Measurements from ENCODE around the gene UNC5C. TPM values are rescaled to one million over a fixed set of nuclear protein-coding genes. Genes with fewer than 3 reads are reported as not detected.
"Not testable (repeated sequence)": the region's sequence is repeated elsewhere in the genome, so short reads cannot be mapped to it uniquely, and the experiment has no call there.

UNC5C gene
- total RNA-seq, 1 experiment from 2014 or later = 8.2 TPM

DNA sequence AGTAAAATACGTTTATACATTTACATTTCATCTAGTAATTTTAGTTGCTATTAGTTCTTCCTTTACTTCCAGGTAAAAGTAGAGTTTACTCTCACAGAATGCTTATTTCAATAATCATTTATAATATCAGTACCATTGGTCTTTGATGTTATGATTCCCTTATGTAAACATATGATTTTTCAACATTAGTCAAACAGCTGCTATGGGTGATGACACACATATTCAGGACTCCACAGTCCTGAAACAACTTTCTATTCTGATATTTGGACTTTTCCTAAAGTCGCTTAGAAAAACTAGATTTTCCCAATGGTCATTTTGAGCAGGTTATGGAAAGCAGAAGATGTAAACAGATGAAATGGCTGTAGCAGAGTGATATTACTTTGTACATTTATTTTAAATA, 369.8 kb downstream of the UNC5C start:
- no peak overlapping the region for H3K4me3 ChIP-seq (ENCODE audit: low read depth in 2 of 2, low read length in 2 of 2)
- in situ Hi-C loops (cut with HindIII; ENCODE audit: low pct_unique_long_range_greater_than_20kb, low sequenced_read_pairs) = no loop called here

DNA sequence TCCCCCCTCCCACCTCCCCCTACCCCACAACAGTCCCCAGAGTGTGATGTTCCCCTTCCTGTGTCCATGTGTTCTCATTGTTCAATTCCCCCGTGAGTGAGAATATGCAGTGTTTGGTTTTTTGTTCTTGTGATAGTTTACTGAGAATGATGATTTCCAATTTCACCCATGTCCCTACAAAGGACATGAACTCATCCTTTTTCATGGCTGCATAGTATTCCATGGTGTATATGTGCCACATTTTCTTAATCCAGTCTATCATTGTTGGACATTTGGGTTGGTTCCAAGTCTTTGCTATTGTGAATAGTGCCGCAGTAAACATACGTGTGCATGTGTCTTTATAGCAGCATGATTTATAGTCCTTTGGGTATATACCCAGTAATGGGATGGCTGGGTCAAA, 377.4 kb downstream of the UNC5C start:
- H3K36me3 ChIP-seq (ENCODE audit: control insufficient read depth, insufficient read depth, low read length); H3K4me3 ChIP-seq (ENCODE audit: low read depth in 2 of 2, low read length in 2 of 2); H3K4me1 ChIP-seq (ENCODE audit: control insufficient read depth, insufficient read depth, low read length); POLR2A ChIA-PET; ATAC-seq; BruUV-seq (replicated peaks); H3K27me3 ChIP-seq (ENCODE audit: control insufficient read depth, insufficient read depth, low read length); intact Hi-C loops (cut with micrococcal nuclease; ENCODE audit: unreplicated experiment); in situ Hi-C loops (cut with HindIII; ENCODE audit: low pct_unique_long_range_greater_than_20kb, low sequenced_read_pairs); H3K9me3 ChIP-seq (ENCODE audit: control insufficient read depth, insufficient read depth, low read depth, low read length); CTCF ChIA-PET; H3K27ac ChIP-seq (ENCODE audit: low read length); DNase-seq (ENCODE audit: low read depth, low spot score): not testable (repeated sequence)

More for the DNA sequence above, 369.8 kb downstream of the UNC5C start:
- intact Hi-C loops (cut with micrococcal nuclease; ENCODE audit: unreplicated experiment) = no loop called here
- POLR2A ChIA-PET = no interaction called here
- DNase-seq (ENCODE audit: low read depth, low spot score) (no peak), ATAC-seq (no peak)
- CTCF ChIA-PET = no interaction called here
- H3K27me3 ChIP-seq (ENCODE audit: control insufficient read depth, insufficient read depth, low read length) = no peaks in the 10 kb centered on the region
- no peaks in the 10 kb centered on the region for H3K4me1 ChIP-seq (ENCODE audit: control insufficient read depth, insufficient read depth, low read length)
- no peaks in the 10 kb centered on the region for H3K9me3 ChIP-seq (ENCODE audit: control insufficient read depth, insufficient read depth, low read depth, low read length)
- H3K27ac ChIP-seq (ENCODE audit: low read length) = no peak overlapping the region
- TF ChIP-seq, protein P1, sequence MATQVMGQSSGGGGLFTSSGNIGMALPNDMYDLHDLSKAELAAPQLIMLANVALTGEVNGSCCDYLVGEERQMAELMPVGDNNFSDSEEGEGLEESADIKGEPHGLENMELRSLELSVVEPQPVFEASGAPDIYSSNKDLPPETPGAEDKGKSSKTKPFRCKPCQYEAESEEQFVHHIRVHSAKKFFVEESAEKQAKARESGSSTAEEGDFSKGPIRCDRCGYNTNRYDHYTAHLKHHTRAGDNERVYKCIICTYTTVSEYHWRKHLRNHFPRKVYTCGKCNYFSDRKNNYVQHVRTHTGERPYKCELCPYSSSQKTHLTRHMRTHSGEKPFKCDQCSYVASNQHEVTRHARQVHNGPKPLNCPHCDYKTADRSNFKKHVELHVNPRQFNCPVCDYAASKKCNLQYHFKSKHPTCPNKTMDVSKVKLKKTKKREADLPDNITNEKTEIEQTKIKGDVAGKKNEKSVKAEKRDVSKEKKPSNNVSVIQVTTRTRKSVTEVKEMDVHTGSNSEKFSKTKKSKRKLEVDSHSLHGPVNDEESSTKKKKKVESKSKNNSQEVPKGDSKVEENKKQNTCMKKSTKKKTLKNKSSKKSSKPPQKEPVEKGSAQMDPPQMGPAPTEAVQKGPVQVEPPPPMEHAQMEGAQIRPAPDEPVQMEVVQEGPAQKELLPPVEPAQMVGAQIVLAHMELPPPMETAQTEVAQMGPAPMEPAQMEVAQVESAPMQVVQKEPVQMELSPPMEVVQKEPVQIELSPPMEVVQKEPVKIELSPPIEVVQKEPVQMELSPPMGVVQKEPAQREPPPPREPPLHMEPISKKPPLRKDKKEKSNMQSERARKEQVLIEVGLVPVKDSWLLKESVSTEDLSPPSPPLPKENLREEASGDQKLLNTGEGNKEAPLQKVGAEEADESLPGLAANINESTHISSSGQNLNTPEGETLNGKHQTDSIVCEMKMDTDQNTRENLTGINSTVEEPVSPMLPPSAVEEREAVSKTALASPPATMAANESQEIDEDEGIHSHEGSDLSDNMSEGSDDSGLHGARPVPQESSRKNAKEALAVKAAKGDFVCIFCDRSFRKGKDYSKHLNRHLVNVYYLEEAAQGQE (IDR thresholded peaks at IDR 0.05; ENCODE audit: insufficient read depth in 1 of 2, low read depth in 2 of 2, low read length in 1 of 2) = no peak
- TF ChIP-seq, protein P2, sequence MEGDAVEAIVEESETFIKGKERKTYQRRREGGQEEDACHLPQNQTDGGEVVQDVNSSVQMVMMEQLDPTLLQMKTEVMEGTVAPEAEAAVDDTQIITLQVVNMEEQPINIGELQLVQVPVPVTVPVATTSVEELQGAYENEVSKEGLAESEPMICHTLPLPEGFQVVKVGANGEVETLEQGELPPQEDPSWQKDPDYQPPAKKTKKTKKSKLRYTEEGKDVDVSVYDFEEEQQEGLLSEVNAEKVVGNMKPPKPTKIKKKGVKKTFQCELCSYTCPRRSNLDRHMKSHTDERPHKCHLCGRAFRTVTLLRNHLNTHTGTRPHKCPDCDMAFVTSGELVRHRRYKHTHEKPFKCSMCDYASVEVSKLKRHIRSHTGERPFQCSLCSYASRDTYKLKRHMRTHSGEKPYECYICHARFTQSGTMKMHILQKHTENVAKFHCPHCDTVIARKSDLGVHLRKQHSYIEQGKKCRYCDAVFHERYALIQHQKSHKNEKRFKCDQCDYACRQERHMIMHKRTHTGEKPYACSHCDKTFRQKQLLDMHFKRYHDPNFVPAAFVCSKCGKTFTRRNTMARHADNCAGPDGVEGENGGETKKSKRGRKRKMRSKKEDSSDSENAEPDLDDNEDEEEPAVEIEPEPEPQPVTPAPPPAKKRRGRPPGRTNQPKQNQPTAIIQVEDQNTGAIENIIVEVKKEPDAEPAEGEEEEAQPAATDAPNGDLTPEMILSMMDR (IDR thresholded peaks at IDR 0.05) = no peak
- TF ChIP-seq POLR2AphosphoS5 (IDR thresholded peaks at IDR 0.05; ENCODE audit: low read depth, low read length) = no peak
- BruUV-seq (replicated peaks) = no TSS peak
- no peaks in the 10 kb centered on the region for H3K36me3 ChIP-seq (ENCODE audit: control insufficient read depth, insufficient read depth, low read length)

DNA sequence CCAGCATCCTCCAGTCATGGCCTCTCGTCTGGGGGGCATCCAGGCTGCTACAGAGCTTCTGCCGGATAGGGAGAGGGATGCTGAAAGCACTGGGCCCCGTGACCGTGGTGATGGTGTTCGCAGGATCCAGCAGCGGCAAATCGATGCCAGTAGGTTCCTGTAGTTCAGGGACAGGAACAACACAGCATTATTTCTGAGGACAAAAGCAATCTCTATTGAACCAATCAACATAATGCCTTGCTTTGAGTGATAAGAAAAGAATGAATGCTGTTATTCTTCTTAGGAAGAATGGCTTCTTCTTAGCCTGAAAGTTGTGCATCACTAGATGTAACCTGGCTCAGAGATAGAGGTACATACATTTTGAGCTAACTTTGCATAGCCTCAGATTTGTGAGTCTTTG, 378.6 kb downstream of the UNC5C start:
- no peak for TF ChIP-seq POLR2AphosphoS5 (IDR thresholded peaks at IDR 0.05; ENCODE audit: low read depth, low read length)
- TF ChIP-seq SIN3A (IDR thresholded peaks at IDR 0.05; ENCODE audit: borderline replicate concordance, insufficient read depth, low read depth, low read length) = no peak
- TF ChIP-seq, protein P2 (IDR thresholded peaks at IDR 0.05) = no peak
- TF ChIP-seq, protein P1 (IDR thresholded peaks at IDR 0.05; ENCODE audit: insufficient read depth in 1 of 2, low read depth in 2 of 2, low read length in 1 of 2) = no peak
- no peak for TF ChIP-seq TCF7L2 (IDR thresholded peaks at IDR 0.05; ENCODE audit: low read depth, low read length)
- H3K4me1 ChIP-seq (ENCODE audit: control insufficient read depth, insufficient read depth, low read length) = no peaks in the 10 kb centered on the region
- no TSS peak for BruUV-seq (replicated peaks)
- intact Hi-C loops (cut with micrococcal nuclease; ENCODE audit: unreplicated experiment) (no loop called here), in situ Hi-C loops (cut with HindIII; ENCODE audit: low pct_unique_long_range_greater_than_20kb, low sequenced_read_pairs) (no loop called here)
- ChIA-PET CTCF (no interaction called here), POLR2A (no interaction called here)
- no peak overlapping the region for H3K27ac ChIP-seq (ENCODE audit: low read length)
- ATAC-seq = no peak
- no peak overlapping the region for H3K4me3 ChIP-seq (ENCODE audit: low read depth in 2 of 2, low read length in 2 of 2)
- no peak for DNase-seq (ENCODE audit: low read depth, low spot score)
- H3K9me3 ChIP-seq (ENCODE audit: control insufficient read depth, insufficient read depth, low read depth, low read length) = no peaks in the 10 kb centered on the region
- no peaks in the 10 kb centered on the region for H3K36me3 ChIP-seq (ENCODE audit: control insufficient read depth, insufficient read depth, low read length)
- H3K27me3 ChIP-seq (ENCODE audit: control insufficient read depth, insufficient read depth, low read length) = no peaks in the 10 kb centered on the region

Data from Panc1 (cell line).